CD4-positive, alpha-beta T cell (primary cell): ENCODE results near the gene PPP1R9A. TPM values are rescaled to one million over a fixed set of nuclear protein-coding genes. Genes with fewer than 3 reads are reported as not detected.

Source experiments
- ATAC-seq: fragments of 200-7000 bp; cut with Tn5 transposase; one replicate; pipeline ENCODE4 v1.10.0; 2022; ENCODE audit warnings: mild to moderate bottlenecking; ENCODE audit not compliant: poor library complexity
- CTCF ChIA-PET: fragments of 350-600 bp; sonication (Branson Sonifier 250); formaldehyde crosslinking; loops from one replicate; lab custom pipeline; 2021; ENCODE audit warnings: antibody characterized with exemption, inconsistent platforms; lab: Charles Lee
- POLR2A ChIA-PET: fragments of 350-600 bp; sonication (Branson Sonifier 250); formaldehyde crosslinking; loops from one replicate; lab custom pipeline; 2021; ENCODE audit warnings: antibody characterized with exemption, inconsistent platforms; lab: Charles Lee
- DNase-seq, 14 experiments: peaks; one replicate each; pipeline ENCODE4 v3.0.0-alpha.2; 2013 to 2020; ENCODE audit warnings: mixed read lengths in 2 of 14
- H3K27ac ChIP-seq, 2 donors: one replicate each; pipeline versions ENCODE4 v1.5.1 to v1.7.0; 2013; ENCODE audit warnings: low read length in 2 of 2, low read depth in 1 of 2, mild to moderate bottlenecking in 1 of 2
- H3K27me3 ChIP-seq, 2 experiments: 1 replicate in 1 of 2; 2 replicates in 1 of 2; pipeline versions ENCODE4 v1.6.1 to v1.7.0; 2013; ENCODE audit warnings: low read length in 2 of 2, control low read depth in 1 of 2, mild to moderate bottlenecking in 1 of 2, moderate library complexity in 1 of 2; ENCODE audit not compliant: insufficient read depth in 2 of 2, control insufficient read depth in 1 of 2
- H3K36me3 ChIP-seq: one replicate; pipeline ENCODE4 v1.6.1; 2013; ENCODE audit warnings: low read length, control low read depth; ENCODE audit not compliant: insufficient read depth
- H3K4me1 ChIP-seq: one replicate; pipeline ENCODE4 v1.6.1; 2013; ENCODE audit warnings: low read length, control low read depth; ENCODE audit not compliant: insufficient read depth
- H3K4me3 ChIP-seq: one replicate; pipeline ENCODE4 v1.5.1; 2013; ENCODE audit warnings: mild to moderate bottlenecking, low read length, moderate library complexity
- H3K9me3 ChIP-seq, 2 experiments: 1 replicate in 1 of 2; 2 replicates in 1 of 2; pipeline versions ENCODE4 v1.6.1 to v1.7.0; 2013; ENCODE audit warnings: low read length in 2 of 2, mild to moderate bottlenecking in 2 of 2, control low read depth in 1 of 2, moderate library complexity in 1 of 2; ENCODE audit not compliant: control insufficient read depth in 1 of 2, insufficient read depth in 1 of 2
- H3K27ac Mint-ChIP-seq: one replicate; pipeline ENCODE4 v1.8.0; 2020; ENCODE audit warnings: mixed read lengths
- H3K27me3 Mint-ChIP-seq: one replicate; pipeline ENCODE4 v1.8.0; 2021; ENCODE audit warnings: mixed read lengths
- H3K36me3 Mint-ChIP-seq: one replicate; pipeline ENCODE4 v1.8.0; 2021; ENCODE audit warnings: low read depth, mixed read lengths
- H3K4me1 Mint-ChIP-seq: one replicate; pipeline ENCODE4 v1.8.0; 2021; ENCODE audit warnings: low read depth, mixed read lengths
- H3K4me3 Mint-ChIP-seq: one replicate; pipeline ENCODE4 v1.8.0; 2020; ENCODE audit warnings: mild to moderate bottlenecking, mixed read lengths
- H3K9me3 Mint-ChIP-seq: one replicate; pipeline ENCODE4 v1.8.0; 2020; ENCODE audit warnings: mixed read lengths
- intact Hi-C, 2 experiments: fragments of 100-400 bp; cut with DNase I in 1 of 2; cut with micrococcal nuclease in 1 of 2; formaldehyde crosslinking; loops; one replicate each; pipeline versions ENCODE4 v1.15.1 to v1.9.0; 2023 to 2025; cut with DNase I, micrococcal nuclease
- total RNA-seq, 174 experiments: library from RNA in 2 of 174; stranded (reverse) in 2 of 174; gene quantifications; one replicate each; pipeline ENCODE4 v1.2.3 and lab custom pipeline; 2021 to 2026
- TF ChIP-seq, protein P1 (sequence below): fragments of 200-600 bp; IDR thresholded peaks from one replicate; pipeline ENCODE4 v1.8.0; 2022; ENCODE audit warnings: antibody characterized with exemption, mild to moderate bottlenecking

PPP1R9A gene
- total RNA-seq, 2 experiments from 2014 or later: not detected

DNA sequence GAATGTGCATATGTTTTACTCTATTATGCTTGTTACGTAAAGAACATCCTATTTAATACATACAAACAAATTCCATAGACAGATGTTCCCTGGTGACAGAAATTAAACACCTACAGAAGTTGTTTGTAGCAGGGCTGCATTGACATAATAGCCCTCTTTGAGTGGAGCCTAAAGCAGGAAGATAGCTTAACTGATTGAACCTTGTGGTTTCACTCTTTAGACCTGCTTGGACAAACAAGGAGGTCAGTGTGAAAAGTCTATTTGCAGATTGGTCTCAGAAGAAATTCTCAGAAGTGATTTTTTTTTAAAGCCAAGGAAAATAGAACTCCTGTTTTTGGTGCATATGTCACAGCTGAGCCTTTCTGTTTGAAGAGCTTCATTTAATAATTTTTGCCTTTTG, 121.3 kb downstream of the PPP1R9A start:
- Histone ChIP-seq H3K36me3 (no peaks in the 10 kb centered on the region), H3K4me1 (no peaks in the 10 kb centered on the region), H3K27ac (no peak overlapping the region), H3K4me3 (no peak overlapping the region), H3K27me3 (no peaks in the 10 kb centered on the region), H3K9me3 (peaks cover 0 to 7% of the 10 kb centered on the region in 2 experiments)
- no peaks in the 10 kb centered on the region for H3K4me1 Mint-ChIP-seq
- H3K27ac Mint-ChIP-seq: no peak overlapping the region
- CTCF ChIA-PET: no interaction called here
- H3K36me3 Mint-ChIP-seq: no peaks in the 10 kb centered on the region
- POLR2A ChIA-PET: no interaction called here
- ATAC-seq (no peak), DNase-seq (no peak)
- TF ChIP-seq, protein P1, sequence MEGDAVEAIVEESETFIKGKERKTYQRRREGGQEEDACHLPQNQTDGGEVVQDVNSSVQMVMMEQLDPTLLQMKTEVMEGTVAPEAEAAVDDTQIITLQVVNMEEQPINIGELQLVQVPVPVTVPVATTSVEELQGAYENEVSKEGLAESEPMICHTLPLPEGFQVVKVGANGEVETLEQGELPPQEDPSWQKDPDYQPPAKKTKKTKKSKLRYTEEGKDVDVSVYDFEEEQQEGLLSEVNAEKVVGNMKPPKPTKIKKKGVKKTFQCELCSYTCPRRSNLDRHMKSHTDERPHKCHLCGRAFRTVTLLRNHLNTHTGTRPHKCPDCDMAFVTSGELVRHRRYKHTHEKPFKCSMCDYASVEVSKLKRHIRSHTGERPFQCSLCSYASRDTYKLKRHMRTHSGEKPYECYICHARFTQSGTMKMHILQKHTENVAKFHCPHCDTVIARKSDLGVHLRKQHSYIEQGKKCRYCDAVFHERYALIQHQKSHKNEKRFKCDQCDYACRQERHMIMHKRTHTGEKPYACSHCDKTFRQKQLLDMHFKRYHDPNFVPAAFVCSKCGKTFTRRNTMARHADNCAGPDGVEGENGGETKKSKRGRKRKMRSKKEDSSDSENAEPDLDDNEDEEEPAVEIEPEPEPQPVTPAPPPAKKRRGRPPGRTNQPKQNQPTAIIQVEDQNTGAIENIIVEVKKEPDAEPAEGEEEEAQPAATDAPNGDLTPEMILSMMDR: no peak
- intact Hi-C loops: no loop called here
- peaks cover 8% of the 10 kb centered on the region for H3K9me3 Mint-ChIP-seq
- H3K4me3 Mint-ChIP-seq: no peak overlapping the region
- no peaks in the 10 kb centered on the region for H3K27me3 Mint-ChIP-seq

DNA sequence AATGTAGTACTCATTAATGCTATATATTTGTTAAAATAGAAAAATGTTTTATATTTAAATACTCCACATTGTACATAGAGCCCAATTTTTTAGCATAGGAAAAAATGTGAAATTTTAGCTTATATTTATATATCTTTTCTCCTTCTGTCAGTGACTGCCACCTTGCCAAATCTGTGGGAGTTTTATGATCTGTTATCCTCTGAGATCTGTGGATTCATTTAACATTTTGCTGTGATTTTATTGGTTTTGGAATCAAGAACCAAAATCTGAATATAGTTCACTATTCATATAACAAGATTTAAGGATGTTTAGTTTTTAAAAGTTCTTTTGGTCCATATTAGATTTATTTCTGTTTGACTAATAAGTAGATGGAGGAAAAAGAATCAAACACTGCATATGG, 127.9 kb downstream of the PPP1R9A start:
- TF ChIP-seq, protein P1: no peak

GRCh38 chr7:95041031-95041430, 133.6 kb downstream of the PPP1R9A start:
- DNase-seq (no peak), ATAC-seq (no peak)
- ChIA-PET POLR2A (no interaction called here), CTCF (no interaction called here)
- no peak overlapping the region for H3K27ac Mint-ChIP-seq
- H3K36me3 Mint-ChIP-seq: no peaks in the 10 kb centered on the region
- intact Hi-C loops: no loop called here
- H3K4me3 Mint-ChIP-seq: no peak overlapping the region
- no peaks in the 10 kb centered on the region for H3K4me1 Mint-ChIP-seq
- H3K27ac ChIP-seq: no peak overlapping the region
- no peaks in the 10 kb centered on the region for H3K9me3 Mint-ChIP-seq
- no peaks in the 10 kb centered on the region for H3K9me3 ChIP-seq
- TF ChIP-seq, protein P1: no peak
- no peaks in the 10 kb centered on the region for H3K4me1 ChIP-seq
- H3K27me3 Mint-ChIP-seq: peaks cover 7% of the 10 kb centered on the region
- H3K27me3 ChIP-seq: no peaks in the 10 kb centered on the region
- H3K36me3 ChIP-seq: no peaks in the 10 kb centered on the region
- H3K4me3 ChIP-seq: no peak overlapping the region

More for the DNA sequence above, 127.9 kb downstream of the PPP1R9A start:
- ATAC-seq (no peak), DNase-seq (no peak)
- Histone ChIP-seq H3K27ac (no peak overlapping the region), H3K27me3 (no peaks in the 10 kb centered on the region), H3K4me3 (no peak overlapping the region), H3K9me3 (no peaks in the 10 kb centered on the region), H3K4me1 (no peaks in the 10 kb centered on the region), H3K36me3 (no peaks in the 10 kb centered on the region)
- H3K27me3 Mint-ChIP-seq: peaks cover 7% of the 10 kb centered on the region
- intact Hi-C loops: no loop called here
- no peaks in the 10 kb centered on the region for H3K9me3 Mint-ChIP-seq
- H3K4me1 Mint-ChIP-seq: no peaks in the 10 kb centered on the region
- POLR2A ChIA-PET: no interaction called here
- no peaks in the 10 kb centered on the region for H3K36me3 Mint-ChIP-seq
- CTCF ChIA-PET: no interaction called here
- no peak overlapping the region for H3K4me3 Mint-ChIP-seq
- no peak overlapping the region for H3K27ac Mint-ChIP-seq
